NCI-H128 (cell line): ENCODE measurements around the gene KLF15.

ENCODE experiments used
- DNase-seq: peaks from one replicate; lab custom pipeline; 2025; ENCODE audit not compliant: unreplicated experiment; lab: John Stamatoyannopoulos, UW

KLF15 gene

DNA sequence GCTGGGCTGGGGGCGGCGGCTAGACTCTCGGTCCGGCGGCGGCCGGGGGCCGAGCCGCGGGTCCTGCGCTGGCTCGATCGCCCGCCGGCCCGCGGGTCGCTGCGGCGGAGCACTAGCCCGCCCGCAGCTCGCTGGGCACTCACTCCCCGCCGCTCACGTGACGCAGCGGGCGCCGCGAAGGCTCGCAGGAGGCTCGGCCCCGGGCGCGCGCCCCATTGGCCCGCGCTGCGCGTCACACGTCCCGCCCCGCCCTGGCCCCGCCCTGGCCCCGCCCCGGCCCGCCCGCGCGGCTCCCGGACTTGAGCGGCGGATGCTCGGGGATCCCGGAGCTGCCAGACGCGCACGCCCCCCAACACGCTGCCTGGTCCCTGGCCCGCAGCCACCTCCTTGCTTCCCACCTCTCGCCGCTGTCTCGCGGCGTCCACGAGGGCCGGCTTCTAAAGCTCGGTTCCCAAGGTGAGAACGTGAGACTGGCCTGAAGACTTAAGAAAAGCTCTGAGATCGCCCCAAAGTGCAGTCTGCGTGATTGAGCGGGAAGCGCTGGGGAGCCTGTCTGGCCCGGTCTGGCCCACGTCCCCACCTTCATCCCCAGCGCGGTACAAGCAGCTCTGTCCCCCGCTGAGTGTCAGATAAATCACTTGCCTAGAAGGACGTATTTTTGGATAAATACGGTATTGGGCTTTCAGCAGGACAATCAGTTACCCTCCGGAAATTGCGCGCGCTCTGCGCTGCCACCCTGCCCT is at the start of gene KLF15:
Gene KLF15, minus strand, starts transcription at position 114 of the 743 bp plus-strand sequence. CDS start 4,486 bp downstream, outside the sequence.
- DNase-seq = peak; percentile 73

DNA sequence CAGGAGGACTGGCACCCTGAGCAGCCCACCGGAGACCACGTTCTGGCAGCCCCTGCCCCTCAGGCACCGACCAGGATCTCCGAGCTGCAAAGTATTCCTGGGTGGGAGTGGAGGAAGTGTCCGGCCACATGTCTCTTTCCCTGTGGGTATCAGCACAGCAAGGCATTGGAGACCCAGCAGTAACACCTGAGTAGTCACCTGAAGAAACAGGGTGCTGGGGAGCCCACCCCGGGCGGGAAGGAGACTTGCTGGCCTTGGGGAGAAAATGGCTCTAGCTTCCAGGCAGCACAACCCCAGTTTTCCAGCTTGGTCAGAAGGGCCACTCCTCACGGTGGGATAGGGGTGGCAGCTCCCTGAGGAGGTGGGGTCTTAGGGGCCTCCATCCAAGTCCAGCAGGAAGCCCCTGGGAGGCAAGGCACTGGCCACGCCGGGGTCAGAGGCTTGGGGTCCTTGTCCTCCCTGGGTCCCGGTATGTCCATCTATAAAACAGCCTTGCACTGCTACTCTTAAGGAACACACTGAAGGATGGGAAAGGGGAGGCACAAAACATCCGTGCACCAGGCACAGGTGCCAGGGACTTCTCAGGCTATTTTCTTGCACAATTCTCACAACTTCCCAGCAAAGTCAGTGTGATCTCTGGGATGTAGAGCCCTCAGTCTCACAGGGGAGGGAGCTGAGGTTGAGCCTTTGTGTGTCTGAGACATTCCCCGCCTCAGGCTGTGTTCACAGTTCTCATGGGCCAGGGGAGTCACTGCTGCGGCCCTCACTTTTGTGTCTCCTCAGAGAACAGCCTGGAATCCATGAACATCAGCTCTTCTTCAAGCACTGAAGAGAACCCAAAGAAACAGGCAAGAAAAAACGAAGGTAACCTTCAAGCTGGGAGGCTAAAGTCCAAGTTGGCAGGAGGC is 49.4 kb upstream of the KLF15 start:
- no peak for DNase-seq

DNA sequence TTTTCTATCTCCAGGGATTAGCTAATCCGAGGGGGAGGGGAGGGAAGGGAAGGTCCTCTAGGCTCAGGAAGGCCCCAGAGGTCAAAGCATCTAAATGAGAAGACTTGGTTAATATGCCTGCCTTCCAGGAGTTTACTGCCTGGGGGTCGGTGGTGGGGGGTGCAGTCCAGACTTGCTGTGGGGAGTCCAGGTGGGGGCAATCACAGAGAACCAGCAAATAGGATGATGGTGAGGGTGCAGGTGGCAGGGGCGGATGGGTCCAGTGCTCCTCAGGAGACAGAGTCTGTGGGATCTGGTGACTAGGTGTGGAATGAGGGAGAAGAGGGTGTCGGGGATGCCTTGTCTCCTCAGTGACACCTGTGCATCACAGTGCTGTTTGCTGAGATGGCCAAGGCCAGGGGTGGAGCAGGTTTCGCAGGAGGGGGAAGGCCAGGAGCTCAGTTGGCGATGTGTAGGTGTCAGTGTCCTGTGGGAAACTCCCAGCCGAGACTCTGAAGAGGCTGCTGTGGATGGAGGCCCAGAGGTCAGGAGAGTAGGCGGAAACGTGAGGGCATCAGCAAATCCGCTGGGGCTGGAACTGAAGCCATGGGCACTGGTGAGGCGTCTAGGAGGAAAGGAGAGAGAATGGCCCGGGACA is 45.6 kb upstream of the KLF15 start:
- no peak for DNase-seq

DNA sequence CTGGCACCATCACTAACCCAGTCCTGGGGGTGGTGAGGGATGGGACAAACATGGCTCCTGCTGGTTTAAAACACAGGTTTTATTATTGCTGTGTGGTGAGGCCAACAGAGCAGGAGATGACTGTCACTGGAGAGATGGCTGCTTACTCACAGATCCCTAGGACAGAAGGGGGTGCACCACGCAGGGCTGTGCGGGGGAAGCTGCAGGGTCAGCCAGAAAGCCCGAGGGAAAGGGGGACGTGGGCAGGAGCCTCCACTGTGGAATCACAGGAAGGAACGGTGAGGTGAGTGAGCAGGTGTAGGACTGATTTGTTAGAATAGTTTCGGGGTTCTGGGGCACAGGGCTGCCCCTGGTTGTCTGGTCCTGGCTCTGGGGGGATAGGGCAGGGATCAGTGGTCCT is 45.0 kb upstream of the KLF15 start:
- no peak for DNase-seq

DNA sequence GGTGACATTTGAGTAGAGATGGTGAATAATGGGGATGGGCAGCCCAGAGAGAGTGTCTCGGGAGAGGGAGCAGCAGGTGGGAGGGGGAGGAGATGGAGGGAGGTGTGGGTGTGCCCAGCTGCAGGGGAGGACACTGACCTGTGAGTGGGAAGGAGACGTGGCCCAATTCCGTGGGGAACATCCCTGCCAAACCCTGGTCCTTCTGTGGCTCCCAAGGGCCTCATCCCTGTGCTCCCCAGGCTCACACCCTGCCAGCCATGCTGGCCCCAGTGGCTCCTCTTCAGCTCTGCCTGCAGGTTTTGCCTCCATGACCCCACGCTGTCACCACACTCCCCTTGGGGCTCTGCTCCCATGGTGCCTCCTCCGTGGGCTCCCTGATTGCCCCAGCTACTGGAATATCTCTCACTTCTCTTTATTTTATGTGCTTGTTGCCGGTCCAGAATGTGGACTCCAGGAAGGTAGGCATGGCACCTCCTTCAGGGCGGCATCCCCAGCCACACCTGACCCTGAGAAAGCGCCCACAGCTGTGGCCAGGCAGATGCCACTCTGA is 44.5 kb upstream of the KLF15 start:
- no peak for DNase-seq

DNA sequence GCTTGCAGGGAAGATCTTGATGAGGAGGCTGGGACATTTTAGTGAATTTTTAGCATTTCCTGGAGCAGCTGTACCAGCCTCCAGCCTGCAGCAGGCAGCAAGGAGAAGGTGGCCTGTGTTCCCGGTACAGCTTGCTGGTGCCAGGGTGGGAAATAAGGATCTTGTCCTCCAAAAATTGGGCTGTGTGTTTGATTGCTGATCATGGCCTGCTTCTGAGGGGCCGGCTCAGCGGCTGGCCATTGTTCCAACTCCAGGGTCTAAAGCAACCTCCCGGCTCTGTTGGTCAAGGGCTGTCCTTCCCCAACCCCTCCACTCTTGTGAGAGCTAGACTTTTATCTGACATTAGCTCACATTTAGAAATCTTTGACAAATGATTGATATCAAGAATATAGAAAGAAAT is 42.5 kb upstream of the KLF15 start:
- no peak for DNase-seq

DNA sequence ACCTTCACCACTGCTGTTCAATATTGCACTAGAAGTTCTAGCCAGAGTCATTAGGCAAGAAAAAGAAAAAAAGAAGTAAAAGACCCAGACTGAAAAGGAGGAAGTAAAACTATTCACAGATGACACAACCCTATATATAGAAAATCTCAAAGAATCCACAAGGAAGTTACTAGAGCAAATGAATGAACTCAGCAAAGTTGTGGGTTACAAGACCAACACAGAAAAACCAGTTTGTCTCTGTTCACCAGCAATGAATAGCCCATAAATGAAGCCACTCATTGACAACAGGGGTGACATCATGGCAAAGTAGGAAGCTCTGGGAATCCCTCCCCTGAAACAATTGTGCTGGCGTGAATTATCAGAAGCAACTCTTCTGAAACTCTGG is 42.1 kb upstream of the KLF15 start:
- no peak for DNase-seq

DNA sequence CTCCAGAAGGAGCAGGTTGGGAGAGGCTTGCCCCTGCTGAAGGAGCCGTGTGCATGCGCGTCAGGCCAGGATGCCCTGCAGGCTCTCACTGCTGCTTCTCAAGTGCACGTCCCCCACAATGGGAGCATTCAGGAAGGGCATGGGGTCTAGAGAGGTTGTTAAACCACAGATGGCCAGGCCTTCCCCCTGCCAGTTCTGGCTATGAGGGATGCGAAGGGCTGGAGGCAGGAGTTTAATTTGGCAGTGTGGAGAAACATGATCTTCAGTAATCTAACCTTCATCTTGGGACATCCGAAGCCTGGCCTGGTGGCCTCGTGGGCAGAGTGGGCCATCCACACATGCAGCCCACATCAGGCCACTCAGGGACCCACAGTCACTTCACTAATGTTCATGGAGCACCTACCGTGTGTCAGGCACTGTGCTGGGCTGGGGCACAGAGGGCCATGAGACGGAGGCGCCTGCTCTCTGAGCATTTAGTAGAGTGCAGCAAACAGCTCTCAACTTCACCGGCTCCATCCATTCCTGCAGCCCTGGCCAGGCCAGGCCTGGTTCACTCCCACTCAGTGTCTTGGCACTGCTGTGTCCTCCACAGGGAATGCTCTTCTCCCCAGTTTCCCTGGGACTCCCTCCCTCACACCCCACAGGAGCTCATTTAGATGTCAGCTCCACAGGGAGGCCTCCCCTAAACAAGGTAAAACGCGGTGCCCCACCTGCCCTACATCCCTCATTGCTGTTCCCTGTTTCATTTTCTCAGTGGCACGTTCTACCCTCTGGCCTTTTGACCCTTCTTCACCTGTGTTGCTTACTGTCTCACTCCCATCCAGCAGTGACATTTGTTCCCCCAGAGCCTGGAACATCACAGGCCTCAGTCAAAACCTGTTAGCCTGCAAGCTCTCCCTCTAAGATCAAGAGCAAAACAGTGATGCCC is 41.5 kb upstream of the KLF15 start:
- DNase-seq = no peak

DNA sequence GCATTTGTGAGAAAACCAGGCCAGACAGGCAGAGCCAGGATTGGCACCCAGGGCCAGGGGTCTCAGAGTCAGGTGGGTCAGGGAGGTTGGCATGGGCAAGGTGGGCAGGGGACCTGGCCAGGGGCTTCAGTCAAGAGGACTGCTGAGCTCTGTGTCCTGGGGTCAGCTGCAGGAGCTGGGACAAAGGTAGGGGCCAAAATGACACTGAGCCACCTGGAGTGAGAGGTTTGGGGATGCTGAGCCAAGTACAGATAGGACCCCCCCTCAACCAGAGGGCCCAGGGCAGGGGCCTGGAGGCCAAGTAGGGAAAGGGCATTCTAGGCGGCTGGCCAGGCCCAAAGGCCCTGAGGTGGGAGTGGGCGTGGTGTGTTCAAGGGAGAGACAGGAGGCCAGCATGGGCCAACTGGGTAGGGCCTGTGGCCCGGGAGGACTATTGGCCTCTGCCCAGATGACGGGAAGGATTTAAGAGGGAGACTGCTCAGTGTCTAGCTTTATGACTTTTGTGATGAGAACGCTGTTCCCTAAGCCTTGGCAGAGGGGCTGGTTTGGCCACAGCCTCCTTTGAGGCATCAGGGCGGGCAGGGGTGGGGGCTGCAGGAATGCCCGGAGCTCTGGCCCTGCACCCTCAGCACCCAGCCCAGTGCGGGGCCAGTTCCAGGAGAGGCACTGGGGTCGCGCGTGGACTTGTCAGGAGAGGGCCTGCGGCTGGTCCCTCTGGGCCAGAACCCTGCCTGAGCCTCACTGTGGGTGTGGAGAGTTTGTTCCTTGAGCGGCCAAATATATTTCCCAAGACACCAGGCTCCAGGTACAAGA is 40.6 kb upstream of the KLF15 start:
- DNase-seq = no peak

DNA sequence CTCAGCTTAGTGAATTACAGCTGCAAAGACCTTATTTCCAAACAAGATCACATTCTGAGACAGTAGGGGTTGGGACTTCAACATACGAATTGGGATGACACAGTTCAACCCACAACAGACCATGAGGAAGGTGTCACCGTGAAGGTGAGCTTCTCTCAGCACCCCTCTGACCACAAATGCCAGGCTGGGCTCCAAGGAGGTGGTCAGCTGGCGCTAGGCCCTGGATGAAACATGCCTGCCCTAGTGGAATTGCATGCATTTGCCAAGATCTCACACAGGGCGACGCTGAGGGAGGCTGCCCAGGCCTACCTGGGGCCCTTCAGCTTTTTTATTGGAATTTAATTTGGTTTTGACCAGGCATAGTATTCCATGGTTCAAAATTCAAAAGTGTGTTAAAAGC is 39.3 kb upstream of the KLF15 start:
- DNase-seq = no peak

DNA sequence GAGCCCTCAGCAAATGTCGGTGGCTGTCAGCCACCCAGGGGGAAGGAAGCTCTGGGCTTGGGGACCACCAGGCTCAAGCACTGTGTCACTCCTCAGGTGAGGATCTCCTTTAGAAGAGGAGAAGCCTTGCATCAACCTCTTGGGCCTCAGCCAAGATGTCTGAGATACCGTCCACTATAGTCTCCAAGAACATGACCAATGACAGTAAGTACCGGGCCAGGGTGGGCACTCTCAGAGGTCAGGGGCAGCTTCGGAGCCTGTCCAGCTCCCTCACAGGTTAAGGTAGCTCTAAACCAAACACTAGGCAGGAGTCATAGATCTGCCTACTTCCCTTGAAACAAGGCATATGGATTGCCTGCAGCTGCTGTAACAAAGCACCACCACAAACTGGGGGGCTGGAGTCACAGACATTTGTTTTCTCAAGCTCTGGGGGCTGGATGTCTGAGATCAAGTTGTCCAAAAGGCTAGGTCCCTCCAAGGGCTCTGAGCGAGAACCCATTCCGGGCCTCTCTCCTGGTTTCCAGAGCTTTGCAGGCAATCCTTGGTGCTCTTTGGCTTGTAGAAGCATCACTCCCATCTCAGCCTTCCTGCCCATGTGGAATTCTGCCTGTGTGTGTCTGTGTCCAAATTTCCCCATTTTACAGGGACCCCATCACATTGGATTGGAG is 38.8 kb upstream of the KLF15 start:
- DNase-seq = no peak

DNA sequence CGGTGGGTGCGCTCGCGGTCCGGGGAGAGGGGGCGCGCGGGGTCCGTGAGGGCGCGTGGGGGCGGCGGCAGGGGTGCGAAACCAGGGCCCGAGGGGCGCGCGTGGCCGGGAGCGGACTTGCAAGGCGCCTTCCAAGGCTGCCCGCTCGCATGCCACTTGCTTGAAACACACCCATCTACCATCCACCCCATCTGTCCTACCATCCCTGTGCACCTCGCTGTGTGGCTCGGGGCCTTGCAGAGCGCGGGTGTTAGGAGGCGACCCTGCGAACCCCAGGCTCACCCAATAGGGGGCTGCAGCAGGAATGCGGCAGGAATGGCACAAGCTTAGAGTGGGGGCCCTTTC is 37.7 kb upstream of the KLF15 start:
- no peak for DNase-seq

DNA sequence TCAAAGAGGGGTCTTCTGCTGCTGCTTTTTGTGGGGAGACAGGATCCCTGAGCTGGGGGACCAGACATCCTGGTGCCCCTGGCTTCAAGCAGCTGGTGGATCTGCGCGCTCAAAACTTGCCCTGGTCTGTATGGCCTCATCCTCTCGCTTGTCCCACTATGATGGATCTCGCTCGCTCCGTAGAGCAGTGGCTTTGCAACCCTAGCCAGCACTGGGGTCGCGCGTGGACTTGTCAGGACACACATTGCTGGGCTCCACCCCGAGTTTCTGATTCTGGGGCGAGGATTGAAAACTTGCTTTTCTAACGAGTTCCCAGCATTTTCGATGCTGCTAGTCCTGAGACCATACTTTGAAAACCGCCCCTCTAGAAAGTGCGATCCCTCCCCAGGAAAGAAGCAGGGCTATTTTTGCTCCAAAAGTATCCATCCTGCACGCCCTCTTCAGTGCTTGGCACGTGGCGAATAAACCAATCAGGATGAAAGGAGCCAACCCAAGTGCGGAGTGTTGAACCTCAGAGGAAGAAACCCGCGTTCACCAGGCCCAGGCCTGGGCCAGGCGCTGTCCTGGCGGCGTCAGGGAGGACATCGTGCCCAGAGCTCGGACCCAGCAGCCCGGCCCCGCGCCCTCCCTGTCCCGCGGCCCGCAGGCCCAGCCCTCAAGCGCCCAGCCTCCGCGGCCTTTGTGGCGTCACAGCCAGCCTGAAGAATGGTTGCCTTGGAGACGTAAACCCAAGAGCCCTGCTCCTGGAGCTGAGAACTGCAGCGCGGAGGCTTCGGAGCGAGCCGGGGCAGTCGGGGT is 37.2 kb upstream of the KLF15 start, which contains the start of gene CFAP100:
Gene CFAP100, plus strand, starts transcription at position 731 of the 798 bp plus-strand sequence. CDS start 1,092 bp downstream, outside the sequence.
- DNase-seq = no peak

DNA sequence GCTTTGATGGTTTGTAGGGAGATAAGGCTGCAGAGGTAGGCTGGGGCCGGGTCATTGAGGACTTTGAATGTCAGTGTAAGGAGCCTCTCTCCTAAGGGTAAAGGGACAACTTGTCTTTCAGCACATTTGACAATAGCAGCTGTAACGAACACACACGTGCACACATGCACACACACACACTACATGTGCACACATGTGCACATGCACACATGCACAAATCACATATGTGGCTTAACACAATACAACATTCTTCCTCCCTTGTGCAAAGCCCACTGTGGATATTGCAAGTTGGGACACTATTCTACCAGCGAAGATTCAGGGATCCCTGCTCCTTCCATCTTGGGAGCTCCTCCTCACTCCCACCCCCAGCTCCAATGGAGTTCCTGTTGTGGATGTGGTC is 36.4 kb upstream of the KLF15 start:
- no peak for DNase-seq

DNA sequence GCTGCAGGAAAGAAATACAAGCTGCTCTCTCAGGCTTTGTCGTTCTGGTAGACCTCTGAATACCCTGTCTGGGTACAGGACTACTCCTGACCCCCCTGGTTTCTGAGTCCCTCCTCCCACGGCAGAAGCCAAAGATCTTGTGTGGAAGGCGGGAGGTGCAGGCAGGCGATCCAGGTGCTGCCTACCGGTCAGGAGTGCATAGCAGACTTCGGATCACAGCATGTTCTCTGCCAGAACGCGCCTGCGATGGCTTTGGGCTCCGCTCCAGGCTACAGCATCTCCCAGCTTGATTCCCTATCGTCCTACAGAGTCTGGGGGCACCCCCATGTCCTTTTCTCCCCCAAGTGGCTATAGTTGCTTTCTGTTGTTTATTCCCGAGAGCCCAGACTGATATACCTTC is 35.0 kb upstream of the KLF15 start:
- no peak for DNase-seq

DNA sequence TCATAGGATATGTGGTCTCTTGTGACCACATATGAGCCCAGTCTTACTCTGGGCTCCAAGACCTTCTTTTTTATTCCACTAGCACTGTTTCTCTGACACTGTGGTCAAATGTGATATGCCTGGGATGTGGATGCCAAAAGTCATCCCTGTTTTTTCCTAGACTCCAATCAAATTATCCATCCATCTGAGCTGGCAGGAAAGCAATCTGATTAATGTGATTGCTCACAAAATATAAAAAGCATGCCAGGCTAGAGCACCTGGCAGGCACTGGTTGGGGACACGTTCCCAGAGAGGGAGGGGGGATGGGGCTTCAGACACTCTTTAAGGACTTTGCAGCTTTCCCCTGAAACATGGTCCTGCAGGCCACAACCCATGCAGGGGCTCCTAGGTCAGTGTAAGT is 34.4 kb upstream of the KLF15 start:
- no peak for DNase-seq

DNA sequence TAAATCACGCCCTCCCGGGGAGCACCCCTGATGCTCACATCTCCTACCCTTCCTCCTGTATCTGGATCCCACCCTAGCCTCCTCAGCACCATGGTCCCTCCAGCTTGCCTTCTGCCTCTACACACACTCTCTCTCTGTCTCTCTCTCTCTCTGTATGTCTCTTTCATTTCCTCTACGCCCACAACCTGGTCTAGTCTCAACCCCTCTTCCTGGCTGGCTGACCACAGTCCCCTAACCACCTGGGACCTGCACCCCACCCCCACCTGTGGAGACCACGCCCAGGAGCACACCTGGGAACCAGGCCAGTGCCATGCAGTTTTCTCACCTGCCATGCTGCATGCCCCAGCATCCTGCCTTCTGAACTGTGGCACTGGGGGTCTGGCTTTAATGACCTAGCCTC is 33.5 kb upstream of the KLF15 start:
- no peak for DNase-seq

DNA sequence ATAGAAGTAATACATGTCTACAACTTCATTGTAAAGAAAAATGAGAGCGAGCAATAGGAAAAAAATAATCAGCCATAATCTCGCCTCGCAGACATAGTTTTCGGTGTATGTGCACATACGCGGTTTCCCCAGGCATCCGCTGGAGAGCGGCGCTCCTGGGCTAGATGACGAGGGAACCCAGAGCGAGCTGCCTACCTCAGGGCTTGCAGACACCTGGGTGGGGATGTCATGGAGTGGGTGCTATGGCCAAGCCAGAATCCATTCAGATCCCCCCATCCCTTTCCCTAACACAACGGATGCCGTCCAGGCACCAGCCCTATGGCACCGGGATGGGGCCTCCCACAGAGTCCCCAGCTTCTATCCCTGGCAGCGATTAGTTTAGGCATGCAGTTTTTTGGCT is 33.0 kb upstream of the KLF15 start:
- DNase-seq = no peak
